Measurements from ENCODE around the gene ATXN1. TPM values are rescaled to one million over a fixed set of nuclear protein-coding genes. Genes with fewer than 3 reads are reported as not detected.

The ATXN1 gene
- total RNA-seq, 4 donors from 2014 or later, result 42.4 to 74.9 (median 52.1) TPM

DNA sequence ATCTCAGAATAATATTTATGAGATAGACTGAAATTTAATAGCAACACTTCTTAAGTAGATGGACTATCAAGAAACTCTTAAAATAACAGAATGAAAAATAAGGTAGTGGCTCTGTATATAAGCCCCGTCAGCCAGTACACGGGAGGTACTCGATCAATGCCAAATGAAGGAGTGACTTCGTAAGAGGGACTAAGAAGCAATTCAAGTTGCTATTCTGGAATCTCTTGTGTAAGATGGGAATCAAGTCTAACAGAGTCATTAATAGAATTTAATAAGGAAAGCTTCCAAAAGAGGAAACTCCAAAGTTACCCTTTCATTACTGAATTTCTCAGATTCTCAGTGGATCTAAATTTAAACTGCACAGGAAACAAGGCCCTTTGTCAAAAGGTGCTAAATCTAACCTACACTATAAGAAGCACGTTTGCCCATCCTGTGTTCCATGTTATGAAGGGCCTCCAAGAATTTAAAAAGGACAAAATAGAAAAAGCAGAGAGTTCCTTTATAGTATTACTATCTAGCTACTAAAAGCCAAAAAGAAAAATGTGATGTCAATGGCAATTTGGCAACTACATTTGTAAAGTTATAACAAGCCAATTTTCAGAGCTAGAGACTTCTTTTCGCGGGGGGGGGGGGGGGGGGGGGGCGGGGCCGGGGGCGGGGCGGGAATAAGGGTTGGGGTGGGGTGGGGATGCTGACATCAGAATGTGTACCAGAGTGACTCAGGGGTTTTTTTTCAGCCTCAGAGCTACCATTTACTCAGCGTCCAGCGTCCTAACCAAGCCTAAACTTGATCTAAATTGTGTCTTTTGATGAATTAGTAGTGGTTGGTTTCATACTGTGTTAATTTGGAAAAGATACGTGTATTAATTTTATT, 322.3 kb downstream of the ATXN1 start:
- H3K36me3 ChIP-seq, result no peaks in the 10 kb centered on the region
- intact Hi-C loops (cut with DNase I), result no loop called here
- 23% methylated on average over 14 of the region's 14 CpGs for WGBS
- no peak for DNase-seq (ENCODE audit: extremely low spot score)
- TF ChIP-seq EP300 (IDR thresholded peaks at IDR 0.05) (no peak), POLR2AphosphoS5 (IDR thresholded peaks at IDR 0.05) (no peak), POLR2A (IDR thresholded peaks at IDR 0.05; ENCODE audit: low read depth) (no peak)
- TF ChIP-seq, protein P1, sequence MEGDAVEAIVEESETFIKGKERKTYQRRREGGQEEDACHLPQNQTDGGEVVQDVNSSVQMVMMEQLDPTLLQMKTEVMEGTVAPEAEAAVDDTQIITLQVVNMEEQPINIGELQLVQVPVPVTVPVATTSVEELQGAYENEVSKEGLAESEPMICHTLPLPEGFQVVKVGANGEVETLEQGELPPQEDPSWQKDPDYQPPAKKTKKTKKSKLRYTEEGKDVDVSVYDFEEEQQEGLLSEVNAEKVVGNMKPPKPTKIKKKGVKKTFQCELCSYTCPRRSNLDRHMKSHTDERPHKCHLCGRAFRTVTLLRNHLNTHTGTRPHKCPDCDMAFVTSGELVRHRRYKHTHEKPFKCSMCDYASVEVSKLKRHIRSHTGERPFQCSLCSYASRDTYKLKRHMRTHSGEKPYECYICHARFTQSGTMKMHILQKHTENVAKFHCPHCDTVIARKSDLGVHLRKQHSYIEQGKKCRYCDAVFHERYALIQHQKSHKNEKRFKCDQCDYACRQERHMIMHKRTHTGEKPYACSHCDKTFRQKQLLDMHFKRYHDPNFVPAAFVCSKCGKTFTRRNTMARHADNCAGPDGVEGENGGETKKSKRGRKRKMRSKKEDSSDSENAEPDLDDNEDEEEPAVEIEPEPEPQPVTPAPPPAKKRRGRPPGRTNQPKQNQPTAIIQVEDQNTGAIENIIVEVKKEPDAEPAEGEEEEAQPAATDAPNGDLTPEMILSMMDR (IDR thresholded peaks at IDR 0.05), result no peak
- no peak overlapping the region for H3K4me3 ChIP-seq
- H3K27me3 ChIP-seq, result no peaks in the 10 kb centered on the region
- no peaks in the 10 kb centered on the region for H3K9me3 ChIP-seq
- peak overlapping the region in 1 of 4 donors; percentile 5 for H3K27ac ChIP-seq (replicated peaks in 1 of 4)
- H3K4me1 ChIP-seq, result peaks cover 19 to 28% (median 22%) of the 10 kb centered on the region in 4 donors

- H3K9me3 ChIP-seq, result no peaks in the 10 kb centered on the region
- no peak for TF ChIP-seq EP300 (IDR thresholded peaks at IDR 0.05)
- TF ChIP-seq POLR2AphosphoS5 (IDR thresholded peaks at IDR 0.05), result no peak
- TF ChIP-seq, protein P1 (IDR thresholded peaks at IDR 0.05), result no peak
- TF ChIP-seq POLR2A (IDR thresholded peaks at IDR 0.05; ENCODE audit: low read depth), result no peak
- H3K27ac ChIP-seq (replicated peaks in 1 of 4), result no peak overlapping the region
- WGBS, result 90% methylated on average over 3 of the region's 3 CpGs
- no peak for DNase-seq (ENCODE audit: extremely low spot score)
- no peak overlapping the region for H3K4me3 ChIP-seq
- peaks cover 28 to 32% (median 30%) of the 10 kb centered on the region in 4 donors for H3K4me1 ChIP-seq
- no peaks in the 10 kb centered on the region for H3K36me3 ChIP-seq
- intact Hi-C loops (cut with DNase I), result no loop called here
- no peaks in the 10 kb centered on the region for H3K27me3 ChIP-seq
These were observed 323.3 kb downstream of the ATXN1 start for GRCh38 chr6:16437984-16438383.

GRCh38 chr6:16437095-16437494, 324.2 kb downstream of the ATXN1 start:
- TF ChIP-seq EP300 (IDR thresholded peaks at IDR 0.05) (no peak), POLR2A (IDR thresholded peaks at IDR 0.05; ENCODE audit: low read depth) (no peak), POLR2AphosphoS5 (IDR thresholded peaks at IDR 0.05) (no peak)
- TF ChIP-seq, protein P1 (IDR thresholded peaks at IDR 0.05), result no peak
- Histone ChIP-seq H3K9me3 (no peaks in the 10 kb centered on the region), H3K27ac (replicated peaks in 1 of 4) (no peak overlapping the region), H3K4me1 (peaks cover 36 to 41% (median 39%) of the 10 kb centered on the region in 4 donors), H3K4me3 (no peak overlapping the region), H3K27me3 (no peaks in the 10 kb centered on the region), H3K36me3 (no peaks in the 10 kb centered on the region)
- 99% methylated on average over 7 of the region's 7 CpGs for WGBS
- intact Hi-C loops (cut with DNase I), result no loop called here
- no peak for DNase-seq (ENCODE audit: extremely low spot score)

DNA sequence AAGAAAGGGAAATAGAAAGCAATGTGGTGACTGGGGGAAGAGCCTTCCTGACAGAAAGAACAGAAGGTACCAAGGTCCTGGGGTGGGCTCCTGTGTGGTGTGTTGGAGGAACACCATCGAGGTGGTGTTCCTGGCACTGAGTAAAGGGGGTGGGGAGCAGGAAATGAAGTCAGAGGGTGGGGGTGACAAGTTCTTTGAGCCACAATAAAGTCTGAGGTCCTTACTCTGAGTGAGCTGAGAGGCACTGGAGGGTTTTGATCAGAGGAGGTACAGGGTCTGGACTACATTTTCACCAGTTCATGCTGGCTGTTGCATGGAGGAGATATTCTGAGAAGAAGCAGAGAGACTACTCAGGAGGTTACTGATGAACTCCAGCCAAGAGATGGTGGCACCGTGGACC, 324.7 kb downstream of the ATXN1 start:
- intact Hi-C loops (cut with DNase I), result no loop called here
- DNase-seq (ENCODE audit: extremely low spot score), result no peak
- WGBS, result 83% methylated on average over 2 of the region's 2 CpGs
- Histone ChIP-seq H3K9me3 (no peaks in the 10 kb centered on the region), H3K4me3 (no peak overlapping the region), H3K27ac (replicated peaks in 1 of 4) (no peak overlapping the region), H3K27me3 (no peaks in the 10 kb centered on the region), H3K36me3 (no peaks in the 10 kb centered on the region), H3K4me1 (peaks cover 36 to 46% (median 42%) of the 10 kb centered on the region in 4 donors)
- TF ChIP-seq POLR2AphosphoS5 (IDR thresholded peaks at IDR 0.05), result no peak
- TF ChIP-seq EP300 (IDR thresholded peaks at IDR 0.05), result no peak
- TF ChIP-seq POLR2A (IDR thresholded peaks at IDR 0.05; ENCODE audit: low read depth), result no peak
- TF ChIP-seq, protein P1 (IDR thresholded peaks at IDR 0.05), result no peak
